ENCODE measurements around the gene ABCC1. TPM values are rescaled to one million over a fixed set of nuclear protein-coding genes. Genes with fewer than 3 reads are reported as not detected.

ABCC1 gene
- polyA plus RNA-seq, 1 experiment = 69.7 TPM

DNA sequence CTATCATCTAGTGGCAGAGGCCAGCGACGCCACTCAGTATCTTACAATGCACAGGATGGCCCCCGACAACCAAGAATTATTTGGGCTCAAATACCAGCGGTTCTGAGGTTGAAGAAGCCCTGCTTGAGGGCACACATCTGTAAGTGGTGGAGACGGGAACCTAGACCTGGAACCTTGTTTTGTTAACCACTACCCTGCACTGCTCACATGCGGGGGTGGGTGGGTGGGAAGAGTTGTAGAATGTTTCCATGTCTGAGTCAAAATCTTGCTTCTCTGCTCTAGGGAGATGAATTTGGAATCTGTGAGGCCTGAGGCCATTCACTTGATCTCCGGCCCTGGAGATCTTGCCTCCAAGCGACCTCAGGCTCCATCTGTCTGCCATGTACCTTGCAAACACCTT is 44.1 kb downstream of the ABCC1 start:
- ChIA-PET POLR2A (no interaction called here), CTCF (no interaction called here)
- H3K4me3 ChIP-seq (ENCODE audit: low read depth, low read length) = no peak overlapping the region
- no peak for DNase-seq (ENCODE audit: low read depth, low spot score)
- TF ChIP-seq CTCF (IDR thresholded peaks at IDR 0.05; ENCODE audit: low read depth, low read length) = no peak
- H3K9me3 ChIP-seq (ENCODE audit: control insufficient read depth, insufficient read depth, low read length) = no peaks in the 10 kb centered on the region; the same call in 1 of the 2 replicates
- H3K27ac ChIP-seq (ENCODE audit: low read depth, low read length) = peak overlapping the region; percentile 50
- H3K27me3 ChIP-seq (ENCODE audit: control insufficient read depth, insufficient read depth, low read length) = no peaks in the 10 kb centered on the region

- POLR2A ChIA-PET = interaction anchor here (1.3 kb wide), 1 partner anchor 10 kb away, joined by 8 read pairs; no protein-coding TSS in a partner anchor
These were observed 44.7 kb downstream of the ABCC1 start for GRCh38 chr16:15993946-15994665.

GRCh38 chr16:15996432-15997109 is 47.2 kb downstream of the ABCC1 start:
- no peaks in the 10 kb centered on the region for H3K27me3 ChIP-seq (ENCODE audit: control insufficient read depth, insufficient read depth, low read length)
- no peaks in the 10 kb centered on the region for H3K9me3 ChIP-seq (ENCODE audit: control insufficient read depth, insufficient read depth, low read length)
- peak; percentile 73 for DNase-seq (ENCODE audit: low read depth, low spot score)
- CTCF ChIA-PET = no interaction called here
- H3K4me3 ChIP-seq (ENCODE audit: low read depth, low read length) = no peak overlapping the region
- peak overlapping the region; percentile 95 for H3K27ac ChIP-seq (ENCODE audit: low read depth, low read length)
- no peak for TF ChIP-seq CTCF (IDR thresholded peaks at IDR 0.05; ENCODE audit: low read depth, low read length)
- POLR2A ChIA-PET = interaction anchor here (0.6 to 1.0 kb wide), 5 partner anchors 8 to 109 kb away, joined by 3 to 5 read pairs (median 3); no protein-coding TSS in a partner anchor

More at GRCh38 chr16:15993946-15994665, 44.7 kb downstream of the ABCC1 start:
- no peaks in the 10 kb centered on the region; the same call in 1 of the 2 replicates for H3K9me3 ChIP-seq (ENCODE audit: control insufficient read depth, insufficient read depth, low read length)
- H3K4me3 ChIP-seq (ENCODE audit: low read depth, low read length) = no peak overlapping the region
- no peaks in the 10 kb centered on the region for H3K27me3 ChIP-seq (ENCODE audit: control insufficient read depth, insufficient read depth, low read length)
- no peak for TF ChIP-seq CTCF (IDR thresholded peaks at IDR 0.05; ENCODE audit: low read depth, low read length)
- no peak for DNase-seq (ENCODE audit: low read depth, low spot score)
- peak overlapping the region; percentile 50 for H3K27ac ChIP-seq (ENCODE audit: low read depth, low read length)
- CTCF ChIA-PET = interaction anchor here (1.2 kb wide), 1 partner anchor 119 kb away, joined by 6 read pairs; no protein-coding TSS in a partner anchor

- no peak for TF ChIP-seq CTCF (IDR thresholded peaks at IDR 0.05; ENCODE audit: low read depth, low read length)
- POLR2A ChIA-PET = no interaction called here
- no peak overlapping the region for H3K27ac ChIP-seq (ENCODE audit: low read depth, low read length)
- H3K9me3 ChIP-seq (ENCODE audit: control insufficient read depth, insufficient read depth, low read length) = no peaks in the 10 kb centered on the region
- CTCF ChIA-PET = no interaction called here
- H3K27me3 ChIP-seq (ENCODE audit: control insufficient read depth, insufficient read depth, low read length) = no peaks in the 10 kb centered on the region
- H3K4me3 ChIP-seq (ENCODE audit: low read depth, low read length) = no peak overlapping the region
- no peak for DNase-seq (ENCODE audit: low read depth, low spot score)
These were observed 51.3 kb downstream of the ABCC1 start for GRCh38 chr16:16000685-16001084.

Data from AG04450 (cell line).